GM21447 (cell line): ENCODE results near the gene CNNM3.
"Not testable (repeated sequence)": the region's sequence is repeated elsewhere in the genome, so short reads cannot be mapped to it uniquely, and the experiment has no call there.

Experiments
- ATAC-seq: cut with Tn5 transposase; IDR thresholded peaks from one replicate; pipeline ENCODE4 v1.9.1; 2021; ENCODE audit not compliant: unreplicated experiment

Gene CNNM3

GRCh38 chr2:96816127-96816835 lies at the start of gene CNNM3:
TSS of gene CNNM3 (plus strand) at chr2:96816268. CDS start at chr2:96816278, 10 bp downstream.
- ATAC-seq = peak; percentile 87

GRCh38 chr2:96767135-96767871 lies 48.8 kb upstream of the CNNM3 start:
- no peak for ATAC-seq

- ATAC-seq = no peak
Measured at GRCh38 chr2:96768083-96768561, 47.9 kb upstream of the CNNM3 start.

- no peak for ATAC-seq
Measured at GRCh38 chr2:96769814-96770213, 46.3 kb upstream of the CNNM3 start.

GRCh38 chr2:96770442-96771202 lies 45.4 kb upstream of the CNNM3 start:
- no peak for ATAC-seq

GRCh38 chr2:96771796-96772618 lies 44.1 kb upstream of the CNNM3 start:
- ATAC-seq = no peak

GRCh38 chr2:96772903-96773671 lies 43.0 kb upstream of the CNNM3 start:
- ATAC-seq = no peak

- peak; percentile 36 for ATAC-seq
Measured at GRCh38 chr2:96773922-96774321, 42.1 kb upstream of the CNNM3 start.

- ATAC-seq = no peak
Measured at GRCh38 chr2:96775160-96775559, 40.9 kb upstream of the CNNM3 start.

GRCh38 chr2:96783388-96783787 lies 32.7 kb upstream of the CNNM3 start:
- no peak for ATAC-seq

- no peak for ATAC-seq
Measured at GRCh38 chr2:96787411-96787810, 28.7 kb upstream of the CNNM3 start.

GRCh38 chr2:96788442-96789244 lies 27.4 kb upstream of the CNNM3 start:
- no peak for ATAC-seq

GRCh38 chr2:96789245-96789617 lies 26.8 kb upstream of the CNNM3 start:
- ATAC-seq = no peak

- no peak for ATAC-seq
Measured at GRCh38 chr2:96792772-96793749, 23.0 kb upstream of the CNNM3 start.

GRCh38 chr2:96795076-96795475 lies 21.0 kb upstream of the CNNM3 start:
- ATAC-seq = no peak

- not testable (repeated sequence) for ATAC-seq
Measured at GRCh38 chr2:96796497-96796896, 19.6 kb upstream of the CNNM3 start.

GRCh38 chr2:96797066-96797625 lies 18.9 kb upstream of the CNNM3 start:
- no peak for ATAC-seq
